HG02610 (cell line): ENCODE results near the gene OR2V2.

Experiments
- ATAC-seq: cut with Tn5 transposase; IDR thresholded peaks from one replicate; pipeline ENCODE4 v1.9.1; 2021; ENCODE audit warnings: mild to moderate bottlenecking, moderate library complexity; ENCODE audit not compliant: unreplicated experiment

Gene OR2V2

DNA sequence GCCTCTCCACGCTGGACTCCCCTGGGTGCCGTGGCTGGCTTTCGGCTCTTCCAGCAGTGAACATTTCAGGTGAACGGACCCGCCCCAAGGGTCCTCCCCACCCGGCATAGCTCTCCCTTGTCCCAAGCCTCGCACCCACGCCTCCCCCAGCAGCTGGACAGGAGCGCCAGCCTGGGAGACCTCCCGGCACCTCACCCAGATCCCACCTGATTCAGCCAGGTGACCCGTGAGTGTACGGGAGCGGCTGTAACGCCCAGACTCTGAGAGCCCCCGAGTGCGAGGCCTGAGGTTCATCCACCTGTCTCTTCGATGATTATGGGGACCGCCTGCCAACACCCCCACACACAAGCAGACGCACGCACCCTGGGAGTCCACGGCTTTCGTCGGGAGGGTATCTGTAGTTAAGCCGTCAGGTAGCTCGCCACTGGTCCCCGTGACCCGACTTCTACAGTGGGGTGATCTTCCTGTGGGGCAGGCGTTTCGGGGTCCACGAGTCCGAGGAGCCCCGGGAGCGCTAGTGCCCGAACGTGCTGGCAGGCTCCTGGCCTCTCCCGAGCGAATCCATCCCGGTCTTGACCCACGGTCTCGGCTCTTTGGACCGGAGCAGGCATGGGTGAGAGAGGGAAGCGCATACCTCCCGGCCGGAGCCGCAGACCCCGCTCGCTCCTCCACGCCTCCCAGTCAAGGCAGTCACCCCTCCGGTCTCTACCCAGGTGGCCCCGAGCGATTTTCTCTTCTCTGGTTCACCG lies 42.8 kb downstream of the OR2V2 start:
- no peak for ATAC-seq

DNA sequence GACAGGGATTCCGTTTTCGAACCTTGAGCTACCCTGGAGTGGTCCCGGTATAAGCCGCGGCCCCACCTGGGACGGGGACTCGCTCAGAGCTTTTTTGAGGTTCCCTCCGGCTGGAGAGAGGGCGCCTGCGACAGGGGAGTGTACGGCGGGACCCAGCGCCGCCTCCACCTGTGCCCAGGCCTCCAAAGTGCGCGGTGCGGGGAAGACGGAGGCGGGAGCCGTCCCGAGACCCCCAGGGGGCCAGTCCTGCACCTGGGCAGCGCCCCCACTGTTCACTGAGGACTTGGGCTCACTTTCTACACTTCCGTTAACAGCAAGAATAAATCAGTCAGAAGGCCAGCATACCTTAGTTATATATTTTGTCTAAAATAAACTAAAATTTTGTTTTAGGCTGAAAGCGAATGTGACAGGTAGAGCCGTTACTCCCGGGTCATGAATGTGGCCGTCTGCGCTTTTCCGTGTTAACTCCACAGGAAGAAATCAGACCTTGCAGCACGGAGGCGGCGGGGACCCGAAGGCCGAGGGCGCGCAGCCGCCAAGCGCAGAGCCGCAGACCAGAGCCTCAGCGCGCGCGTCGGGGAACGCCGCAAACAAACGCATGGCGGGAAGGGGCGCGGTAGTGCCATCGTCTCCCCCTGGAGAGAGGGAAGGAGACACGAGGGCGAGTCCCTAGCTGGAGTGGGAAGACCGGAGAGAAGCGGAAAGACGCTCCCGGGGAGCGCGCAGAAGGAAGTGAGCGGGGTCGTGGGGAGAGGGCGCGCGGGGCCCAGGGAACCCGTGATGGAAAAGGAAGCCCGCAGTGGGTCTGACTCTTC lies 43.5 kb downstream of the OR2V2 start:
- no peak for ATAC-seq

DNA sequence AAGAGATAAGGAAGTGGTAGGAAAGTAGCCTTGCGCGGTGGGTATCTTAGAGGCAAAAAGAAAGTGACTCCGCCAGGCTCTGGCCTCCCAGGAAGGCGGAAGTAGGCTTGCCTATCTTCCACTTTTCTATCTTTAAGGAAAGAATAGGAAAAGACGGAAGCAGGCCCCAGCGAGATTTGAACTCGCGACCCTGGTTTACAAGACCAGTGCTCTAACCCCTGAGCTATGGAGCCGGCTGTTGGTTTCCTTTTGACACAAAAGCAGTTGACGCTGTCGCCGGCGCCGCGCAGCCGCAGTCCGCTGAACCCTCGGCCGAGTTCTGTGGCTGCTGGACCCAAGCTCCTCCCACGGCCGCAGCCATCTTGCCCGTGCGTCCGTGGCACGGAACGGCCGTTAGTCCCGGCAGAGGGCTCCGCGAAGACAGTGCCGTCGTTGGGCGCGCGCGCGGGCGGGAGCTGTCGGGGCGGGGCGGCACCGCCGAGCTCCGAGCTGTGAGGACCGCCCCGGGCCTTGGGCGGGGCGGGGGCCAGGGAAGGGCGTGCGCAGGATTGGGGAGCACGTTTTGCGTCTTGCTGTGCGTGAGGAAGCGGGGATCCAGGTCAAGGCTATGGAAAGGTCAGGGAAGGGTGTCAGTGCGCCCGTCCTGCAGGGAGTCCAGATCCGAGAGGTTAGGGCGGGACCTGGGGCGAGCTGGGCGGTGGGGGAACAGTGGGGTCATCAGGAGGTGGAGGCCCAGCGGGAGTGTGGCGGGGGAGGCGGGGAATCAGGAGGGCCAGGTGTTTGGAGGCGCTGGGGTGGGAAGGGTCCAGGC lies 44.3 kb downstream of the OR2V2 start:
- ATAC-seq, result peak; percentile 57

DNA sequence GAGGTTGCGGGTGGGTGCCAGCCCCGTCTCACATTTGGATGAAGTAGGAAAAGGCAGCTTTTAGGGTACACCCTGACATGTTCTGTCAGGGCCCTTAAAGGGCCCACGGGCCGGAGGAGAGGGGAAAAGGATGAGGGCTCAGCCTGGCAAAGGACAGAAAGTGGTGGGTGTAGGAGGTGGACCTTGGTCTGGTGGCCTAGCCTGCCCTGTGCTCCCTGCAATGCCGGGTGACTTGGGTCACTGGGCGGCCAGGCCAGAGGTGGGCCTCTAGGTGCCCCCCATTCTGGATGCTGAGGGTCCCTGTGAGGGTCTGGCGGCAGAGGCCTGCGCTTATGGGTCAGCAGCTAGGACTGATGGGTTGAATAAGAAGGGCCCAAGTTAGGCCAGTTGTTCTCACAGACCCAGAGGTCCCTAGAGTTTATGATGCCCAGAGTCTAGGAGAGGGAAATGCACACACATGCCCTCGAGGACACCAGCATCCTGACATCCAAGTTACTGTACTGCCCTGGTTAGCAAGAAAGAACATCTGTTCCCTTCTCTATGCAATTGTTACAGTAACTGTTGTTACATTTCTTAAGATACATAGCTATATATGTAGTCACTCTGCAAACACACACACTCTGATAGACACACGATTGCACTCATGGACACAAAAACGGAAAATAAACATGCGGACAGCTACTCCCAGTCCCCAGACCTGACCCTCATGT lies 45.1 kb downstream of the OR2V2 start:
- ATAC-seq, result no peak

DNA sequence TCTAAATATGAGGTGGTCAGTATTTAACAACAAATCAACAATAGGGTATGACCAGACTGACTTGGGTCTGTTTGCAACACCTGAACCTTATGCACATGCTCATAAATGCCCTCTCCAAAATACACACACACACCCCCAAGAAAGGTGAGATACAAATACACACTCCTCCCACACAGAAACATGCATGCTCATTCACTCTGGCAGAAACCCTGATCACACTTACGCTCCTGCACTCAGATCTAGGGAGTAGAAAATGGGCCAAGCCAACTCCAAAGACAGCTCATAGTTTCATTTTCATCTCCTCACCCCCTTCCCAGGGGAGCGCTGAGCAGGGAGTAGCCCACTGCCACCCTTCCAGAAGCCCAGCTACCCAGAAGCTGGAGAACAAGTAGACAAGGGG lies 46.3 kb downstream of the OR2V2 start:
- no peak for ATAC-seq

DNA sequence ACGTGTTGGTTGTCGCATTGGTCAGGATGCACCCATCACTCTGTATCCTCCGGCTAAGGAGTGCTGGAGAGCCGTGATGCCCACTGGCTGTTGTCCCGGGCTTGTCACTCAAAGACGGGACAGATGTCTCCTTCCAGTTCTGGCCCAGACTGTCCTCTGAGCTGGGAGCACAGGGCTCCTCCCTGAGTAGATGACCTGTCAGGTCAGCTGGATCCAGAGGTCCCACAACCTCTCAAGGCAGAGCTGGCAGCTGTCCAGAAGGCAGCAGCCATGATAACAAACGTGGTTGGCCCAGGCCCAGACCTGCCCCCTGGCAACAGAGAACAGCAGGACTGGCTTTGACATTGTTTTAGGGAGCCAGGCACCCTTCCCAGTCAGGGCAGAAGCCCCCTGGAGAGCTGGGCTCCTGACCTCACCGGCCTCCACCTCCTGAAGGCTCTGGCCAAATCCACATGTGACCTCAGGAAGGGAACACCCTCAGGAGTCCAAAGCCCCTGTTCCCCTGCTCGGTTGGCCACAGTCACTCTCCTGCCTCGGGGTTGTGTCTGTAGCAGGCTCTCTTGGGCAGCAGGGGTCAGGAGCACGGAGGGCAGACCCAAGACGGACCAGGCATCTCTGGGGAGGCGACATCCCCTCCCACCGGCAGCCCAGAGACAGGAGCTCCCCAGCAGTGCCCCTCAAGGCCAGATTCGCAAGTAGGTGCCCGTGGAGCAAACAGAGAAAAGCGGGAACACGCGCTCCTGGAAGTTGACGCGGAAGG lies 47.3 kb downstream of the OR2V2 start:
- ATAC-seq, result no peak

DNA sequence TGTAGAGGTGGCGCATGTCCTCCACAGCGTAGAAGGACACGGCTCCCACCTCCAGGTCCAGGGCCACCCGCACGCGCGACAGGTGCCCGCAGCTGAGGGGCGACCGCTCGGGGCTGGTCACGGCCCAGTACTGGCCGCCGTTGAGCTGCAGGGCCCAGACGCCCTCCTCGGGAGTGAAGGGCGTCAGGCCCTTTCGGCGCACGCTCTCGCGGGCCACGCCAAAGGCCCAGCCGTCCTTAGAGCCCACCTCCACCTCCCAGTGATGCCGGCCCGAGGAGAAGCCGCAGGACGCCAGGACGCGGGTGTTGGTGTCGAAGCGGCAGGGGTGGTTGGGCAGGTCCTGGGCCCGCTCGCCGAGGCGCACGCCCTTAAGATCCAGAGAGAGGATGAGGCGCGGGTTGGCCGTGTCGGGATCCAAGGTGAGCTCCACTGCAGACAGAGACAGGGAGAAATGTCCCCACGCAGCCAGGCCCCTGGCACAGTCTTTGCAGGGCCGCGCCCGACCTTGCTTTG lies 47.9 kb downstream of the OR2V2 start:
- ATAC-seq, result no peak

DNA sequence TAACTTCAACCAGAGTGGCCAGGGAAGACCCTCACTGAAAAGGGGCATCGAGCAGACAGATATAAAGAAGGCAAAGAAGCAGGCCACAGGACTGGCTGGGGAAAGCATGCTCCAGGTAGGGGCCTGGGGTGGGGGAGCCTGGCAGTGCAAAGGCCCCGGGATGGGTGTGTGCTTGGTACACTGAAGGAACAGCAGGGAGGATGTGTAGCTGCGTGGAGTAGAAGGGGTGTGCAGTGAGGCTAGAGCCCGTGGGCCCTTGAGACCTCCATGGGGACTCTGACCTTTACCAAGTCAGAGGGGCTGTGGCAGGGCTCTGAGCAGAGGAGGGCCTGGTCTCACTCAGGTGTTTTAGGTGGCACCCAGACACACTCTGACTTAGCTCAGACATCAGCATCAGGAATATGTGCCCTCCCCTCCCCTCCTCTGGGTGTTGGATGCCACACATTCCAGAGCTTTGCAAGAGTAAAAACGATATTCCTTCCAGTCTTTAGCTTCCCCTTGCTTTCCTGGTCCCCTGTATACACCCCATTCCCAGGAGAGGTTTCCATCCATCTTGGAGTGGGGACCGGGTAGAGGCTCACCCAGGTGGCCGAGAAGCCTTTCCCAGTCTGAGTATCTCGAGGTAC lies 50.1 kb downstream of the OR2V2 start:
- no peak for ATAC-seq

DNA sequence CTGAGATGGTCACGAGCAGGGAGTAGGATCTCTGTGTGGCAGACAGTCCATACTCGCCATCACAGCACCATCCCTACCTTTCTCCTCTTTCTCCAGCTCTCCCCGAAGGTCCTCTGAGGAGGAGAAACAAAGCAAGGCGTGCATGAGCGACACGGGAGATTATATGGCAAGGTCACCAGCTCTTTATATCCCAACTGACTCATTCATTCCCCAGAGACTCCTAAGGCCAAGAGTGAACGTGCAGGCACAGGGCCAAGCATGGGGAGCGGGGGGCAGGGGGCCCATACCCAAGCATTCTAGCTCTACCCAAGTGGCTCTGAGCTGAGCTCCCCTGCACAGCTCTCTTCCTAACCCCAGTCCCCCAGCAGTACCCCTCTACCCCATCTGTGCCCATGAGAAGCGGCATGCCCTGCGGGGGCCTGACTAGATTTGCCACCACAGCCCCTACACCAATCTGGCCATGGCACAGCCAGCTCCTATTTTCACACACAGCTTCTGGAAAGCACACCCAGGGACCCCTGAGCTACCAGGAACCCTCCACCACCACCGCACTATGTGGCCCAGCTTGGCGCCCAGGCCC lies 50.8 kb downstream of the OR2V2 start:
- no peak for ATAC-seq

DNA sequence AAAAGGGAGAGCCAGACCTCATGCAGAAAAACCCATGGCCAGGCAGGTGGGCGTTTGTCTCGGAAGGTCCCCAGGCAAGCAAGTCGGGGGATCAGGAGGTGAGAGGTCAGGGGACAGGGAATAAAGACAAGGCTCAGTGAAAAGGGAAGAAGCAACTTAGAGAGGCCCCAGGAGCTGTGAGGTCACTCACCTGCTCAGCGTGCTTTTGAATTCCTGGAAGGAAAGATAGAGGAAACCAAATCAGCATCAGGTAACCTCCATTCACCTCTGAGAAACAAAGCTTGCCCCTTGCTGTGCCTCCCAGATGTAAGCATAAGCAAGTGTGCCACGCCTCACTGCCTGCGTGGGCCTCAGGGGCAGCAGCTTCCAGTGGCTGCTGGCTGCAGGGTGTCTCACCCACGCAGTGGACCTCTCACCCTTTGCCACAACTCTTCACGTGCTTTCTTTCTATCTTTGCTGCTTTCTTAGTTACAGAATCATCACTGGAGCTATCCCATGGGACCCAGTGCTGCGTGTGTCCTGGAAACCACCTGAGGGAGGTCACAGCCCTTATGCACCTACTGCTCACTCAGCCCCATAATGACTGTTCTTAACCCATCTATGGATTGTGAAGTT lies 51.6 kb downstream of the OR2V2 start:
- peak; percentile 71 for ATAC-seq

DNA sequence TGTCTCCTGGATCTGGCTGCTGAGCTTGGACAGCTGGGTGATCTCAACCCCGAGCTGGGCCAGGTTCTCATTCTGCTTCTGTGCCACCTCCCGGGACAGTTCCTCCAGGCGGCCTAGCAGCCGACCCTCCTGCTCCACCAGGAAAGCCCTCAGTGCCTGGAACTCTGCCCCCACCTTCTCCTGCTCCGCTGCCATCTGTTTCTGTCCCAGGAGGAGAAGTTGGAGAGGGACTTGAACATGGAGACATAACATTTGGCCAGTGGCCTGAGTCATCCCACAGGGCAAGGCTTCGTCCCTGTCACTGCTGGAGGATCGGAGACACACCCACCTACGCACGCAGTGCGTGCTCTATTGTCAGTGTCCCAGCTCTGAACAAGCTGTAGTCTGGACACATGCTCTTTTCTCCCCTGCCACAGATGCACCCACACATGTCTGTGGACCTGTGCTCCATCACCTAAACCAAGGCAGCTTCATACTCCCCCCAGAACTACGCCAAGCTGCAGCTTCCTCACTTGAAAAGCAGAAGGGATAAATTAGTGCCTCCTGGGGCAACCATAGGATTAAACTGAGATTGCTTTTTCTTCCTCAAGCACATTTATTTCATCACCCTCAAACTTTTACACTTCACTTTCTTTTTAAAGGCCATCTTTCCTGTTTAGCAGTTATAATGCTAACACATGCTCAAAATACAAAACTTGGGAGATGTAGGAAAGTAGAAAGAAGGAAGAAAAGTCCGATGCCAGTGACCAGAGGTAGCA lies 52.7 kb downstream of the OR2V2 start:
- no peak for ATAC-seq

DNA sequence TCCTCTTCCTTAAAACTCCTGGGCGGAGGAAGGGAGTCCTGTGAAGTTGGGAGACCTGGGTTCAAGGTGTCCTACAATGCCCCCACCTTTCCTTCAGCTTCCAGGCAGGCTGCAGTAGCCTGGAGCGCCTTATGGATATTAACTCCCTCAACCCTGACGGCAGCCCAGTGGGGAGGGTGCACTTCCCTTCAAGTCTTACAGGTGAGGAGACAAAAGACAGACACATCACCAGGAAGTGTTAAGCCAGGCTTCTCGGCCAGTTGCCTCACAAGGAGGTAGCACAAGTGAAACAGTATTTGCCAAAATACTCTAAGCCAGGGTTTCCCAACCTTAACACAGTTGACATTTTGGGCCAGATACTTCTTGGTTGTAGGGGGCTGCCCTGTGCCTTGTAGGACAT lies 53.4 kb downstream of the OR2V2 start:
- ATAC-seq, result no peak

DNA sequence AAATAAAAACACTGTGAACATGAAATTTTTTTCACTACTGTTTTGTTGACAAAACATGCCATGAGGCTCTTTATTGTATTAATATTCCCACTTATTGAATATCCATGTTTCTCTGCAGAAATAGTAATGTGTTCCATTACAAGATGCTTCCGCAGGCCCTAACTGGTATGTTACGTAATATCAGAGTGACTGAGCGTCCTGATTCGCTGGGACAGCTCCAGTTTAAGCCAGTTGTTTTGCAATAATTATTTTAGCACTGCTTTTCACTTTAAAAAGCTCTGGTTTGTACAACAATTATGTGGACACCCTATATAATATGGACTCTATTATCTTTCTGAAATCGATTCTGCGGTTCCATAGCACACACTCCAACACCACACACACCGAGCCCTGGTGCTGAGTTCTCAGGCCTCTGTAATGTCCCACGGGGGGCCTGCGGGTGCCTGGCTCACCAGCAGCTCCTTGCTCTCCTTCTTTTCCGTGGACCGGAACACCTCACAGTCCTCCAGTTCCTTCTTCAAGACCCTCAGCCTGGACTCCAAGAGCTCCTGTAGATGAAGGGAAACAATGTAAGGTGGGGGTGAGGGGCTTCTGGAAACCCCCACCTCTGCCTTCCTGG lies 55.8 kb downstream of the OR2V2 start:
- no peak for ATAC-seq

DNA sequence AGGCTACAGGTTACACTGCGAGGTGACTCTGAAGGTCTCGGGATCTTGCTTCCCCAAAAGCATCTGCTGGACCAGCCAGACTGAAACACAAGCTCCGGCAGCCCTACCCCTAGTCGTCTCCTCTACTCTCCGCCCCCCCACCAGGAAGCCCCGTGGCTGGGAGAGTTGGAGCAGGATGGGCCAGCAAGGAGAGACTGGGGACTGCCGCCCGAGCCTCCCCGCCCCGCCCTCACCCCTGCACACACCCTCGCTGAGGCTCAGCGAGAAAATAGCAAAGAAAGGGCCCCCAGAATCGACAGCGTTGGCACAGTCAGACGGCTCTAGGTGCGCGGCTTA lies 56.4 kb downstream of the OR2V2 start:
- ATAC-seq, result no peak

DNA sequence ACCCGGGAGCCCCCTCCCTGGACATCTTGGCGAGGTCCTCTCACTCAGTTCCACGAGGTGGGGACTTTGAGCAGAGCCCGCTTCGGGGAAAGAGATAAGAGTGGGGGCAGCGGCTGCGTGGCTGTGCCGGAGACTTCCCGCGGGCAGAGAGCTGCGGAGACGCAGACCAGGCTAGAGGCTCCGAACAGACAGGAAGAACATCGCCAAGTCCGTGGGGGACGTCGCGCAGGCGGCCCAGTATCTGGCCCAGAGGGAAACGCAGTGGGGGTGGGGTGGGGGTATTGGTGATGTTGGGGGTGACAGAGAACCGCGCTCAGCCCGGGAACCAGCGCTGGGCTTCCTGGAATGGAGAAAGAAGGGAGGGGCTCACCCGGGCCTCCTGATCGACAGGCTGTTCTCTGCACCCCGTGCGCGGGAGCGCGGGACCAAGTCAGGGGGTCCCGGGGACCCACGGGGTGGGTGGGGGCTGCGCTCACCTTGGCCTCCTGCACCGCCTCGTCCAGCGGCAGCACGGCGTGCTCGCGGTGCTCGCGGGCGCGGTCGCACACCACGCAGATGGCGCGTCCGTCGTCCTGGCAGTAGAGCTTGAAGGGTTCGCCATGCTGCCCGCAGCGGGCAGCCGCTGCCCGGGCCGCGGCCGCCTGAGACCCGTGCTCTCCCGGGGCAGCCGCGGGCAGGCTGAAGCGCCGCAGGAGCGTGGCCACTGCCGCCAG lies 56.9 kb downstream of the OR2V2 start:
- ATAC-seq, result no peak

DNA sequence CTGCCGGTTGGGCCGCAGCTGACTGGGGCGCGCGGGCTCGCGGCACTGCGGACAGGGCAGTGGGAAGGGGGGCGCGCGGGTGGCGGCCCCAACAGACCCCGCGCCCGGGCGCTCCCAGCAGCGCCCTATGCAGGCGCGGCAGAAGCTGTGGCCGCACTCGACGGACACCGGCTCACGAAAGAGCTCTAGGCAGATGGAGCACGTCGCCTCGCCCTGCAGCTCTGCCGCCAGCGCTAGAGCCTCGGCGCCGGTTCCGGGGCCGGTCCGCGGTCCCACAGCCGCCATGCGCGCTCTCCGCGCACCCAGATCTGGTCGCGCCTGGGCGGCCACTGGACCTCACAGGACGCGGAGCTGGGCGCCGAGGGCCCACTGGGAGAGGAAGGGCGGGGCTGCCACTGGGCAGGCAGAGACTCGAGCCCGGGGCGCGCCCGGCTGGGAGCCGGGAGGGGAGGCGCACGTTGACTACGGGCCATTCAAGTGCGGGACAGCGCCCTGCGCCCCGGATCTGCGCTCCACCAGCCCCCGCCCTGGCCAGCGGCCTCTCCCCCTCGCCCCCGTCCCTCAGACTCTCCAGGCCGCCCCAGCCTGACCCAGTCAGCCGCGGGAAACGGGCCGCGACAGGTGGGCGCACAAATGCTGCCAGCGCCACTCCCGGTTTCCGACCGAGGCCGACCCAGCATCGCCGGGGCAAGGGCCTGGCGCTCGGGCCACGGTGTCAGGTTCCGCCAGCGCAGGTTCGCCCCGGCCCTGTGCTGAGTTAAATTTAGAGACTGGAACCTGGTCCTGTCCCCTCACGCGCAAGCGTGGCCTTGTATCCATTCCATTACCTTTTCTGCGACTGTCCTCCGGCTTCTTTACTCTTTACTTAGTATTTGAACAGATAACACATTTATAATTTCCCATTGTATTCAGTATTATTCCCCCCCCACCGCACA lies 57.7 kb downstream of the OR2V2 start, which contains the start of gene TRIM7:
TRIM7 (minus strand) TSS at position 371 of the 935 bp plus-strand sequence; CDS start at position 285, 86 bp downstream.
- no peak for ATAC-seq
